EL (cell line): Measurements from ENCODE around the gene SGSH.
A peak's percentile ranks its signal among the peaks of the same experiment; 100 is the strongest.

Experiments
- DNase-seq: peaks from one replicate; pipeline ENCODE4 v3.0.0-alpha.2; 2016

Gene SGSH

GRCh38 chr17:80225230-80225629, 5.1 kb upstream of the SGSH start:
- DNase-seq: no peak

DNA sequence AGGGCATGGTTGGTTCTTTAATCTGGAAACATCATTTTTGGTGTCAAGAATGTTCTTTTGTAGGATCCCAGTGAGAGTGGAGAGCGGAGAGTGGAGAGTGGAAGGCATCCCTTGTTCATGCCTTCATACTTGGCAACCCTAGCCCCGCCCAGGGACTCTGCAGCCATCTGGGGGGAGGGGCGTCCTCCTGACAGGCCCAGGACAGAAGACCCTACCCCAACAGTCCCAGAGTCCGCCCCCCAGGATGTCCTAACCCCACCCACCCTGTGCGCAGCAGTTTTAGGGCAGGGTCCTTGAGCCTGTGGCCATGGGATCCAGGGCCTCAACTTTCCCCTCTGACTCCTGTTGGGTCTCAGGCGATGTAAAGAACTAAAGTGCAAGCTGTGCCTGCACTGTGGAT, 4.5 kb upstream of the SGSH start:
- DNase-seq: no peak

DNA sequence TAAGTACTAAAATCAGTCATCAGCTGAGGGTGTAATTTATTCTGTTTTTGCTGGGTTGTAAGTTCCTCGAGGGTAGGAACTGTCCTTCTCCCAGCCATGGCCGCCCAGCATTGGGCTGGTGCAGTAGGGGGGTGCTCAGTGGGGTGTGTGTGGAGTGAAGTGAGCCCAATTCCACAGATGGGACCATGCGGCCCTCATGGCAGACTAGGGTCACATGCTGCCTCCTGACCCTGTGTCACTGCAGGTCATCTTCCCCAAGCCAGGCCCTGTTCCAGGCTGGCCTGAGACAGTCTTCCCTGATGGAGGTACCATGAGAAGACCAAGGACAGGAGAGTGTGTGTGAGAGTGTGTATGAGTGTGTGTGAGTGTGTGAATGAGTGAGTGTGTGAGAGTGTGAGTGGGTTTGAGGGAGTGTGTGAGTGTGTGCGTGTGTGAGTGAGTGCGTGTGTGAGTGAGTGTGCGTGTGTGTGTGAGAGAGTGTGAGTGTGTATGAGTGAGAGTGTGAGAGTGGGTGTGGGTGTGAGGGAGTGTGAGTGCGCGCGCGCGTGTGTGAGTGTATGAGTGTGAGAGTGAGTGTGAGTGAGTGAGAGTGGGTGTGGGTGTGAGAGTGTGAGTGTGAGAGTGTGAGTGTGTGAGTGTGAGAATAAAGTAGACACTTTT, 3.8 kb upstream of the SGSH start:
- no peak for DNase-seq

DNA sequence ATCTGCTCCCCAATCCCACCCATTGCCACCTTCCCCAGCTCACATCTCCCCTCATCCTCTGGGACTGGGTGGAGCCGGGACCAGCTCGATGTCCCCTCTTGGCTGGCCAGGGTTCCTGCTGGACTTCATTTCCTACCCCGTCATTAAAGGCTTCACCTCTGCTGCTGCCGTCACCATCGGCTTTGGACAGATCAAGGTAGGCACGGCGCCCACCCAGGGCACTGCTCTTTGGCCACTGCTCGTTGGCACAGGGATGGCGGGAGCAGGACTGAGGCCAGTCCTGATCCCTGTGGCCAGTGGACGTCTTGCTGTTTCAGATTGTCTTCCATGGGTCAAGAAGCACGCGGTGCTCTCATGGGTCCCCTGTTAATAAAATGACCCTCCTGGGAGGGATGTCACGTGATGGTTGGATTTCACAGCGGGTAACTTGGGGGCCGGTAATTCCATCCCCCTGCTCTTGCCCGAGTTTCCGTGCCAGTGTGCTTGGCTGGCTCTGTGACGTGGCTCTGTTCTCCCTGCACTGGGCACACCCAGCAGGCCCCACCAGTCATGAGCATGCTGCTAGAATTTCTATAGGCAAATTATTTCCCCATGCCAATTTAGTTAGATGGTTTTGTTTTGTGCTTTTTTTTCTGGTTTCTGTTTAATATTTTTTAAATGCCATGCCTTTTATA, 3.1 kb upstream of the SGSH start:
- DNase-seq: no peak

GRCh38 chr17:80222376-80223141, 2.4 kb upstream of the SGSH start:
- no peak for DNase-seq

GRCh38 chr17:80221351-80222105, 1.4 kb upstream of the SGSH start:
- DNase-seq: no peak

GRCh38 chr17:80220736-80221215, 643 bp upstream of the SGSH start:
- DNase-seq: peak; percentile 13

GRCh38 chr17:80219763-80220053, 425 bp downstream of the SGSH start:
- DNase-seq: no peak

GRCh38 chr17:80219013-80219762, 945 bp downstream of the SGSH start:
- peak; percentile 90 for DNase-seq

DNA sequence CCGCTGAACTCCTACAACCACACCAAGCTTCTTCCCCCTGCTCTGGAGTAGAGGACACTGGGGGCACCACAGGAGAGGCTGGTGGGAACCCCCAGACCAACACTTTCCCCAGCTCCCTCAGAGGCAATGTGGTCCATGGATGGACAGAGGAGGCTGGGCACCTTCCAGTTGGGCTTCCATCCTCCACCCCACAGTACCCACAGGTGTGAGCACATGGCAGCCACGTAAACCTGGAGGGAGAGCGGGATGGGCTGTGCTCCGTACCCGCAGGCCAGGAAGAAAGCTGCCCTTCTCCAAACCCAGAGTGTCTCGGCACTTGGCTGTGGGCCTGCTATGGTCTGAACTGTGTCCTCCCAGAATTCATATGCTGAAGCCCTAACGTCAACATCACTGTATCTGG, 1.7 kb downstream of the SGSH start:
- no peak for DNase-seq

- DNase-seq: no peak
Measured at GRCh38 chr17:80217703-80218362, 2.3 kb downstream of the SGSH start.

DNA sequence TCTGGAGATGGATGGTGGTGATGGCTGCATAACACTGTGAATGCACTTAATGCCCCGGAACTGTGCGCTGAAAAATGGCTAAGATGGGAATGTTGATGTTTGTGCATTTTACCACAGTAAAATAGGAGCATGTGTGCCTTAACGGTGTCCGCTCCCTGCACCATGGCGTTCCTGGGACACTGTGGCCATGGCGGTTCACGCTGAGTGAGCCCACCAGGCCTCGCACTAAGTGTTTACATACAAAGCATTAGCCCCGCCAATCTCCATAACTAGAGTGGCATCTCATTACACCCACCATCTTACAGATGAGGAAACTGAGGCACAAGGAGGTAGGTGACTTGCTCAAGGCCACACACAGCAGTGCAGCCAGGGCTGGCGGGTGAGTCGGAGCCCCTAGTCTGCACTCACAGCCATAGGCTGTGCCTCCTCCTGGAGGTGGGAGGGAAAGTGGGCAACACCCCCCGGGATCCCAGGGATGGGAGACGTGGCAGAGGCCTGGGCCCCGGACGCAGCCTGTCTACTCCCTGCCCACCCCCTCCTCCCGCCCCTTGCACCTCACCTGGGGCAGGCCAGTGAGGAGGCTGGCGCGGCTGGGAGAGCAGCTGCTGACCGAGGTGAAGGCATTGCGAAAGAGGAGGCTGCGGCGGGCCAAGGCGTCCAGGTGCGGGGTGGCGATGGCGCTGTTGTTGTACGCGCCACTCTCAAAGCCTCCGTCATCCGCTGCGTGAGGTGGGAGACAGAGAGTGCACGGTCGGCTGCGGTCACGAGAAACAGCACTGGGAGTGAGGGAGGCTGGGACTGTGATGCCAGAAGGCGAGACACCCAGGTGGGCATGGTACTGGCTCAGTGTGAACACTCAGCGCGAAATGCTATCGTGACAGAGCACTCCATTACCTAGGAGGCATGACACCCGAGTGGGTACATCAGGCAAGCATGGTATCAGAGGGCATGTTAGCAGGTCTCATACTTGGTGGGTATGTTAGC, 3.4 kb downstream of the SGSH start:
- no peak for DNase-seq

DNA sequence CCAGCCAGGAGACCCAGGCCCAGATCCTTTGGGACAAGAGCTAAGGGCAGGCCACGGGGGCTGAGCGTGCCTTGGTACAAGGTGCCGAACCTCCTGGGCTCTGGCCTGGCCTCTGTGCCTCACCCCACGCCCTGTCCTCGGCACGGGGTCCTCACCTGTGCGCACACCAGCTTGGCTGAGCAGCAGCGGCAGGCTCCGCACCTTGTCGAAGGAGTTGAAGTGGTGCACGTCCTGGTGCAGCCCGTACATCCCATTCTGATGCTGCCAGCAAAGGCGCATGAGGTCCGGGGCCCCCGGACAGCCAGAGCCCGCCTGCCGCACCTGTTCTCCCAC, 5.3 kb downstream of the SGSH start:
- no peak for DNase-seq

- no peak for DNase-seq
Measured at GRCh38 chr17:80214012-80214877, 5.9 kb downstream of the SGSH start.

- DNase-seq: no peak
Measured at GRCh38 chr17:80213643-80213975, 6.5 kb downstream of the SGSH start.

GRCh38 chr17:80212962-80213642, 7.0 kb downstream of the SGSH start:
- DNase-seq: no peak

- DNase-seq: no peak
Measured at GRCh38 chr17:80212511-80212910, 7.6 kb downstream of the SGSH start.

DNA sequence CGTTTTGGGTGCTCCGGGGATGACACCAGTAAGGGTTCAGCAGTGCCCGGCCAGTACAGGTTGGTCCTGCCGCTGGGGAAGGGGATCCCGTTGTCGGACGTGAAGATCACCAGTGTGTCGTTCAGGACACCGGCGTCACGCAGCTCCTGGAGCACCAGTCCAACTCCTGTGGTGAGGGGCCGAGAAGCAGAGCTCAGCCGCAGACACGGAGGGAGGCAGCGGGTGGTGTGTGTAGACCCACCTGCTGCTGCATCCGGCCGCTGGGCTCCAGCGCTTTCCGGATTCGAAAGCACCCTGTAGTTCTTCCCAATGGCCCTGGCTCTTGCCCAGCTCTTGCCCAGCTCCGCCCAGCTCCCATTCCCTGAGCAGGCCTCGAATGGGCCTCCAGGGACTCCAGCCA, 8.0 kb downstream of the SGSH start:
- DNase-seq: no peak

GRCh38 chr17:80210348-80211108, 9.6 kb downstream of the SGSH start:
- no peak for DNase-seq
